ENCODE results near the gene ELMOD3.
"Not testable (repeated sequence)": the region's sequence is repeated elsewhere in the genome, so short reads cannot be mapped to it uniquely, and the experiment has no call there.

The ELMOD3 gene

DNA sequence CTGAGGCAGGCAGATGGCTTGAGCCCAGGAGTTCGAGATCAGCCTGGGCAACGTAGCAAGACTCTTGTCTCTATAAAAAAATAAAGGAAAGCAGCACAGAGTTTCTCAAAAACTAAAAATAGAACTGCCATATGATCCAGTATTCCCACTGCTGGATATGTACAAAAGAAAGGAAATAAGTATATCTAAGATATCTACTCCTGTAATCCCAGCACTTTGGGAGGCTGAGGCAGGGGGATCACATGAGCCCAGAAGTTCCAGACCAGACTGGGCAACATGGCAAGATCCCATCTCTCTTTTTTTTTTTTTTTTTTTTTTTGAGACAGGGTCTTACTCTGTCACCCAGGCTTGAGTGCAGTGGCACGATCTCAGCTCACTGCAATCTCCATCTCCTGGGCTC is 24.9 kb upstream of the ELMOD3 start:
- not testable (repeated sequence) for FAIRE-seq

GRCh38 chr2:85330839-85331636 is 23.5 kb upstream of the ELMOD3 start:
- no peak for FAIRE-seq

DNA sequence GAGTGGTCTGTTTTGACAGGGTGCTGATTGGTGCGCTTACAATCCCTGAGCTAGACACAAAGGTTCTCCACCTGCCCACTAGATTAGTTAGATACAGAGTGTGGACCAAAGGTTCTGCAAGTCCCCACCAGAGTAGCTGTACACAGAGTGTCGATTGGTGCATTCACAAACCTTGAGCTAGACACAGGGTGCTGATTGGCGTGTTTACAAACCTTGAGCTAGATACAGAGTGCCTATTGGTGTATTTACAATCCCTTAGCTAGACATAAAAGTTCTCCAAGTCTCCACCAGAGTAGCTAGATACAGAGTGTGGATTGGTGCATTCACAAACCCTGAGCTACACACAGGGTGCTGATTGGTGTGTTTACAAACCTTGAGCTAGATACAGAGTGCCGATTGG is 20.7 kb upstream of the ELMOD3 start:
- FAIRE-seq, result not testable (repeated sequence)

DNA sequence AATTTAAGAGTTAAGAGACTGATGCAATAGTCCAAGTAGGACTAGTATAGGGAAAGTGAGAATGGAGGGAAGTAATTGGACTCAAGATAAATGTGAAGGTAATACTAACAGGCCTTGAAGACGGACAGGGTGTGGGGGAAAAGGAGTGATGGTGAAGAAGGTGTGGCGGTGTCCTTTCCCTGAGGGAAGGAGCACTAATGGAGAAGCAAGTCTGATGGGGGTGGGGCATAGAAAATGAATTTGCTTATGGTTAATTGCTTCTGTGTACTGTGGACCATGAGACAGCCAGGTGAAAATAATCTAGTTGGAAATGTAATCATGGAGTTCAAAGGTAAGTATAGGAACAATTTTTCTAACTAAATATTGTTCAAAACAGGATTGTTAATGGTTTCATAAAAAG is 19.6 kb upstream of the ELMOD3 start:
- no peak for FAIRE-seq

DNA sequence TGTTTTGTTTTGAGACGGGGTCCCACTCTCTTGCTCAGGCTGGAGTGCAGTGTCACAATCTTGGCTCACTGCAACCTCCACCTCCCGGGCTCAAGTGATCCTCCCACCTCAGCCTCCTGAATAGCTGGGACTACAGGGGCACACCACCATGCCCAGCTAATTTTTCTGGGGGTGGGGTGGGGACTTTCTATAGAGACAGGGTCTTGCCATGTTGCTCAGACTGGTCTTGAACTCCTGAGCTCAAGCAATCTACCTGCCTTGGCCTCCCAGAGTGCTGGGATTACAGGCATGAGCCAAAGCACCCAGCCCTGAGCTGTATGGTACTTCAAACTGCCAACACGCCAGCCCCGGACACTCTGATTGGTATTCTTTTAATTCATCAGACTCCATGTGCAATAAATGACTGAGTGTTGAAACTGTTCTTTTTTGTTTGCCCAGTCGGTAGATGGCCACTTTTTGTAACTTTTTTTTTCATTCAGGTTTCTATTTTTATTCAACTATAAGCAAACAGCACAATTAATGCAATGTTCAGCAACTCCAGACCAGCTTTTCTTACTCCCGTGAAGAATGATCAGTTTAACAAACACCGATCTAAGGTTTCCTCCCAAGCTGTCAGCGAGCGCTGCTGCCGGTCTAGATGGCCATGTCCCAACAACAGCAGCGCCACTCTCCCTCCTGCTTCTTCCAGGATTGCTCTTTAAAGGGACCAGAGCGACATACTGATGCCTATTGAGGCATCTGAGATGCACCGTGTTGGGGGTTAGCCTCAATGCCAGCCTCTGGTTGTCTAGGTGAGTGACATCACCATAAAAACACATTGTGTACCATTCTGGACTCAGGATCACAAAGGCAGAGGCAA is 14.3 kb upstream of the ELMOD3 start:
- FAIRE-seq, result no peak

DNA sequence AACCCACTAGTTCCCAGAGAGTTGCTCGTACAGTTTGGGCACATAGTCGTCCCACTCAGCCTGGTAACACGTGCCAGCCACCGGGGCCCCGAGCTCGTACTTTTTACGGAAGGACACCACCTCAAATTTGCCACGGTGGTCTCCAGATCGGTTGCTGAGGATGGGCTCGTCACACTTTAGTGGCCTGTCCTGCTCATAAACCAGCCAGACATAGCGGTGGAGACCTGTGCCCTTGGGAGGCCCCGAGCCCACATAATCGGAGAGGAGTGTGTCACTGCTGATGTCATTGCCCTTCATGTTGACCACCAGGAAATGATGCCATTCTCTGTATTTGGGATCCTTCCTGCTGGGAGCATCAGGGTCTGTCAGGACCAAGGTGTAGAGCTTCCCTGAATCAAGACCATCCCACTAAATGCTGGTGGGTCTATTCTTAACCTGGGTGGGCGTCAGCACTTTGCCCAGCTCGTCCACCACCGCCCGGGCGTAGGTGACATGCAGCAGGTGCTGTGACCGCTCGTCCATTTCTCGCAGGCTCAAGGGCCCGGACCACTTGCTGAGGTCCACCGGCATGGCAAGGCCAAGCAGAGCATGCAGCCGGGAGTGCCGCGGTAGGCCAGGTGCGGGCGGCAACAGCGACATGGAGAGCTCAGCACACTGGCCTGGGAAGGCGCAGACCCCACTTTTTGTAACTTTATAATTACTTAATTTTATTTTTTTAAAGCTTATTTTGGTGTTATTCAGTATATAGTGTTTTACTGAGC is 13.1 kb upstream of the ELMOD3 start:
- no peak for FAIRE-seq

- FAIRE-seq, result no peak
Observed at GRCh38 chr2:85342156-85342555, 12.4 kb upstream of the ELMOD3 start.

GRCh38 chr2:85343207-85343895 is 11.2 kb upstream of the ELMOD3 start:
- FAIRE-seq, result not testable (repeated sequence)

- FAIRE-seq, result no peak
Observed at GRCh38 chr2:85344356-85344954, 10.1 kb upstream of the ELMOD3 start.

DNA sequence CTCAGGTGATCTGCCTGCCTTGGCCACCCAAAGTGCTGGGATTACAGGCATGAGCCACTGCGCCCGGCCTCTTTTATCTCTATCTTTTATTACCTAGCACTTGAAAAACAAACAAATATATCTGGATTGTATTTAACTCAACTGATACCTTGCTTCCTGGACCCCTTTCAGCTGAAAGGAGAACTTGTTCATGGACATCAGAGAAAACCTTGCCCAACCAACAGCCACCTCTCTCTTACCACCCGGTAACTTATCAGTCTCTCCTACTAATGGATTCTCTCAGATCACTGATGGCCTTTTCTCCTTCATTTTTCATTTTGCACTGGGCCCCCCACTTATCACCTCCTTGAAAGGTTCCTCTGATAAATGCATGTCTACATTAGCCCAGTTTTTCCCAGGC is 7.0 kb upstream of the ELMOD3 start:
- FAIRE-seq, result no peak

GRCh38 chr2:85353876-85354285 is 688 bp upstream of the ELMOD3 start:
- FAIRE-seq, result no peak

DNA sequence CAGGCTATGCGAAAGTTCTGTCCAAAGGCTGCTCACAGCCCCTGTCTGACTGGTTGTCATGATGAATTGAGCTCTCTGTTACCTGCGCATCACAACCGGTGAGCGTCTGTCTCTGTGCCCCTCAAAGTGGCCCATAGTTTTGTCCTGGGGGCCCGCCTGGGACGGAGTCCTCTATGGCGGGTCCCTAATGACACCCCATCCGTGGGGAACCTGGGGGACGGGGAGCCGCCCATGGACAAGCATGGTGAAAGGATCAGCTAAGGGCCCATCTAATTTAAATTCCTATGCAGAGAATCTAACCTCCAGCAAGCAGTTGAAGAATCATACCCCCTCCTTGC is 473 bp downstream of the ELMOD3 start:
- no peak for FAIRE-seq

- no peak for FAIRE-seq
Observed at GRCh38 chr2:85355521-85355920, 952 bp downstream of the ELMOD3 start.

DNA sequence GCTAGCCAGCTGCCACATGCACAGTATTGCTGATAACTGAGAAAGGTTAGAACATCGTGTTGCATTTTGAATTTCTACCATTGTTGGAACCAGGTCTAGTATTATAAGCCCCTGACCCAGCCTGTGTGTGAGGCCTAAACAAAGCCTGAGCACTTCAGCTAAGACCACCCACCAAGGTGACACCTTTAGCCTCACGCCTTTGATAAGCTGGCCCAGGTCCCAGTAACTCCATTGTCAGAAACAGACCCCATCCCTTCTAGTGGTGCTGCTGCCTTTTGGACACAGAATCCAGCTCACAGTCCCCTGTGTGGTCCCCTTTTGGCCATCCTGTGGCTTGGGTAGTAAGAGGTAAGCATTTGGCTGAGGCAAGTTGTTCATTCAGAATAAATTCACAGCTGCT is 1.6 kb downstream of the ELMOD3 start:
- FAIRE-seq, result no peak

- no peak for FAIRE-seq
Observed at GRCh38 chr2:85357736-85358135, 3.2 kb downstream of the ELMOD3 start.

GRCh38 chr2:85362653-85363387 is 8.3 kb downstream of the ELMOD3 start:
- FAIRE-seq, result not testable (repeated sequence)

- no peak for FAIRE-seq
Observed at GRCh38 chr2:85367180-85367579, 12.6 kb downstream of the ELMOD3 start.

- FAIRE-seq, result no peak
Observed at GRCh38 chr2:85368921-85369320, 14.4 kb downstream of the ELMOD3 start.

DNA sequence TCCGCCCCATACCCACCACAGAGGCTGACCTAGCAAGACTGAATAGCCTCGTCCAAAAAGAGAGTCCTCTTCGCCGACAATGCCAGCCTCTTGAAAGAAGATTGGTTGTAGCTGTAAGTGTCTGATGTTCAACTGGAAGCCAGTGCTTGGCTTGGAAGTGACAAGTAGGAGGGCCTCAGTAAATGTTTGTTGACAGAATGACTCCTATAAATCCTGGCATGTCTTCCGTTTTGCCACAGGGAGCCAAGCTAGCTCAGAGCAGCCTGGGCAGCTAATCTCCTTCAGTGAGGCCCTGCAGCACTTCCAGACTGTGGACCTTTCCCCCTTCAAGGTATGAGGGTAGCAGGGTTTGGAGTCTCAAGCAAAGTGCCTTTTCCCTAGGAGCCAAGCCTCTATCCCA is 14.9 kb downstream of the ELMOD3 start:
- no peak for FAIRE-seq

- no peak for FAIRE-seq
Observed at GRCh38 chr2:85371045-85371444, 16.5 kb downstream of the ELMOD3 start.

- FAIRE-seq, result no peak
Observed at GRCh38 chr2:85376291-85377065, 21.9 kb downstream of the ELMOD3 start.
